ENCODE data around the gene PNPLA5.

The PNPLA5 gene

DNA sequence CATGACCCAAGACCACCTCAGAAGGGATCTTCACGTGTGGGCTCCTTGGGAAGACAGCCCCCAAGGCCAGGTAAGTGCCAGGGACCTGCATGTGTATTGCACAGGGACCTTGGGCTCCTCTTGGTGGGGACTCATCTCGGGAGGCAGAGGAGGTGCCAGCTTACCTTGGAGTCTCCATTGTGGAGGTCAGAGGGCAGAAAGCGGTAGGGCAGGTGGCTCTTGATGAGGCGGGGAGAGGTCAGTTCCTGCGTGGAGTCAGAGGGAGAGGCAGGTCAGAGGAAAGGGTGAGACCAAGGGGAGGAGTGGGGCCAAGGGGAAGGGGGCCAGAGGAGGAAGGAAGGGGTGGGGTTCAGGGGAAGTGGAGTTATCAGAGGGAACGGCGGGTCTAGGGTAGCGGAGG, 52.0 kb downstream of the PNPLA5 start:
- no peak for DNase-seq (ENCODE audit: low read depth in 3 of 3, low spot score in 1 of 3)

DNA sequence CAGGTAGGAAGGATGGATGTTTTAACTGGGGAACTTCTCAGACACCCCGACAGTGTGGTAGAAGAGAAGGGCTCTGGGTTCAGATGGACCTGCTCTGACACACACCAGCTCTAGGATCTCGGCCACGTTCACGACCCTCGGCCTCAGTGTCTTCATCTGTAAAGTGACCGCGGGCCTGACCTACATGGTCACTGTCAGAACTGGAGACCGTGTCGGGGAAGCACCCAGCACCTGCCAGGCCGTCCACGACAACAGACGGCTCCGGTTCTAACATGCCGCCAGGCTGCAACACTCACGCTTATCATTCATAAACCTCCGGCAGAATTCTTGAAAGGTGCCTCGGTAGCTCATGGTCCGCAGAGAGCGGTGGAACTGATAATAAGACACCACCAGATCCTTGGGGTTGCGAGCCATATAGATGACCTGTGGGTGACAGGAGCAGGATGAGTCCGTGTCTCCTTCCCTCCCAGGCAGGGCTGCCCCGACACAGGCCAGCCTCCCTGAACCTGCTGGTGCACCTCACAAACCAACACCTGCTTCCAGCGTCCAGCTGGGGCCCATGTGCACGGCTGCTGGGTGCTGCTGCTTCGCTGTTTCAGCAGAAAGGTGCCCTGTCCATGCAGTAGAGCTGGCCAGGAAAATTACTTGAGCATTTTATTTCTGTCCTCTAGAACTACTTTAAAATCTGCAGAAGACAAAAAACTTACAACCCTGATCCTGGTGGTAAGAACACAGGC, 53.1 kb downstream of the PNPLA5 start:
- DNase-seq (ENCODE audit: low read depth in 3 of 3, low spot score in 1 of 3): no peak

DNA sequence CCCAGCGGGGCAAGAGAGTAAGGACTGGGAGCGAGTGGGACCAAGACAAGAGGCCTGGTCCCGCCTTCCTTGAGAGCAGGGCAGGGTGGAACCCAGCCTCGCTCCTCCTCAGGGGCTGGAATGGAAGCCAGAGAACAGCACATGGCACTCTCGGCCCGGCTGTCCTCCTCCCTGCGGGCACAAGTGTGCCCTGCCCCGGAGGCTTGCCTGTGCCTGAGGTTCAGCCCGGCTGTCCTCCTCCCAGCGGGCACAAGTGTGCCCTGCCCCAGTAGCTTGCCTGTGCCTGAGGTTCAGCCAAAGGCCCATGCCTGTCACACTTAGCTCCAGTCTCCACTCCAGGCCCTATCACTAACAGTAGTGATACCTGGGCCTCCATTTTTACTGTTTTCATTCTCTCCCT, 53.7 kb downstream of the PNPLA5 start:
- no peak for DNase-seq (ENCODE audit: low read depth in 3 of 3, low spot score in 1 of 3)

DNA sequence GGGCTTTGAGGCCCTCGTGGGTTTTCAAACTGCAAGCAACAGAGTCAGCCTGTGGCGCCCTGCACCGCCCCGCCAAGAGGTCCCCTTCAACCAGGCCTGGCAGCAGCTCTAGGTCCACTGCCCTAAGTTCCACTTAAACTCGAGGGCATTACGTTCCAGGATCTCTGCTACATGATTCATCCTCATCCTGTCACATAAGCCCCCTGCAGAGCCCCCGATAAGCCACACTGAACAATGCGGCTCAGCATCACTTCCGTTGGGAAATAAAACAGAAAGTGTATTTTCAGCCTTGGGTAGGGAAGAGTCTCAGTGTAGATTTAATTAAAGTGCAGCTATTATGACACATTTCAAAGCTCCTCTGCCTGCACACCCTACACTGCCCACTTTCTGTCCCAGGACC, 54.1 kb downstream of the PNPLA5 start:
- no peak for DNase-seq (ENCODE audit: low read depth in 3 of 3, low spot score in 1 of 3)

DNA sequence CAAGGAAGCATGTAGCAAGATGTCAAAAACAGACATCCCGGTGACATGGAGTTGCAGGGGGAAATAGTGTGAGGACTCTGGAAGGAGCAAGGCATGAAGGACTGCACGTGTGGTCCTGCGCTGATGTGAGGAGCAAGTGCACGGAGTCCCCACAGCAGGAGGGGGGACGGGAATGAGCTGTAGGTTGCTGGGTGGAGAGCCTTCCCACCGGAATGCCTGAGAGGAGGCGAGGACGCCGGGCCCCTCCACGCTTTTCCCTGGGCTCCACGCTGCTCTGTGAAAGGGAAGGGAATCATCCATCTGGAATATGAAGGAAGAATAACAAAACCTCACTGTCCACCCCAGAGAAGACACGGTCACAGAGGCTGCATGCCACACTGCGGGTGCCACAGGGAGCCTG, 56.1 kb downstream of the PNPLA5 start:
- DNase-seq (ENCODE audit: low read depth in 3 of 3, low spot score in 1 of 3): no peak

DNA sequence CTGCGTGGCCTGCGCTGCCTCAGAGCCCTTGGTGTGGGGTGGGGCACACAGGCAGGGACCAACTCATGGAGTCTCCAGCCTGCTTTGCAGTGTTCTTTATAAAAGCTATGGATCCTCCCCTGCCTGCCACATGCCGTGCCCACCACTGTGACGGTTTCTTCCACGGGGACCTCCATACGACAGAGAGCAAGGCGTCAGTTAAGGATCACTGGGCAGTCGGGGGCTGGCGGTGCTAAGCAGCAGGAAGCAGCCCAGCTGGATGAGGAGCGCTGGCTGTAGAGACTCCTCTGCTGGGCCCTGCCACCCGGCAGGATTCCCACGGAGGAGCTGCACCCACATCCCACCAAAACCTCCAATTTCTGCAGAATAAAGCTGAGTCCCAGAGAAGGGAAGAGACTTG, 56.6 kb downstream of the PNPLA5 start:
- DNase-seq (ENCODE audit: low read depth in 3 of 3, low spot score in 1 of 3): no peak

DNA sequence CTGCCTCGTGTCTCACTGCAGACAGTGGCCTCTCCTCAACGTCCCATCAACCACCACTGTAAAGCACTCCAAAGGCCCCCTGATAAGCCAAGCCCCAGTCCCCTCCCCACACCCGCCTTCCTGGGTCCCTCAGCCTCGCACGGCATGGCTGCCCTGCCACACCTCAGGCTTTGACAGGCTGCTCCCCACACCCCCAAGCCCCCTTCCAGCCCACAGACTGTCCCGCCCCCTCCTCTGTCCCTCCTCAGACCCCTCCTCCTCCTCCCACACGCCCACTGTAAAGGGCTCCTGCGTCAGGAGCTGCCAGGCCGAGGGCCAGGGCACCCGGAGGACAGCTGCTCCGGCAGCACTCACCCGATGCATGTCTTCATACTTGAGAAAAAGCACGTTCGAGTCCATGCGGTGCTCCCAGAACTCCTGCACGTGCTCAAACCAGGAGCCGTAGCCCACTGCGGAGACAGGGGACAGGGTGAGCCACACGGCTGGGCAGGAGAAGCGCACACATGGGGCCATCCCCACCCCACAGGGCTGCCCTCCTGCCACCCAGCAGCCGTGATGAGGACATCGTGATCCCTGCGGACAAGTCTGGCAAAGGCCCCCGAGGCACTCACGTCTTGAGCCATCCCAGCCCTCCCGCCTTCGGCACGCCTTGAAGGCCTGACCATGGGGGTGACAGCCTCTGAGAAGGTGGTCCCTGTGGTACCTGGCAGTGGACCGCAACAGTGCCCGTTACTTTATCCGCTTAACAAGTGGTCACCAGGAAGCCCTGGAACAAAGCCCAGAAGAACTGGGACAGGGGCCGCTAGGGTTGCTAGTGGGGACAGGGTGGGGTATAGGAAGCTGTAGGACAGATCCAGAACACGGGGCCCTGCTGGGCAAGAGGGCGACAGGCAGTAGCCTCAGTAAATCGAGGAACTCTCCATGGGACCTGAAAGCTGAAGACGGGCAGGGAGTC, 58.2 kb downstream of the PNPLA5 start:
- no peak for DNase-seq (ENCODE audit: low read depth in 3 of 3, low spot score in 1 of 3)

DNA sequence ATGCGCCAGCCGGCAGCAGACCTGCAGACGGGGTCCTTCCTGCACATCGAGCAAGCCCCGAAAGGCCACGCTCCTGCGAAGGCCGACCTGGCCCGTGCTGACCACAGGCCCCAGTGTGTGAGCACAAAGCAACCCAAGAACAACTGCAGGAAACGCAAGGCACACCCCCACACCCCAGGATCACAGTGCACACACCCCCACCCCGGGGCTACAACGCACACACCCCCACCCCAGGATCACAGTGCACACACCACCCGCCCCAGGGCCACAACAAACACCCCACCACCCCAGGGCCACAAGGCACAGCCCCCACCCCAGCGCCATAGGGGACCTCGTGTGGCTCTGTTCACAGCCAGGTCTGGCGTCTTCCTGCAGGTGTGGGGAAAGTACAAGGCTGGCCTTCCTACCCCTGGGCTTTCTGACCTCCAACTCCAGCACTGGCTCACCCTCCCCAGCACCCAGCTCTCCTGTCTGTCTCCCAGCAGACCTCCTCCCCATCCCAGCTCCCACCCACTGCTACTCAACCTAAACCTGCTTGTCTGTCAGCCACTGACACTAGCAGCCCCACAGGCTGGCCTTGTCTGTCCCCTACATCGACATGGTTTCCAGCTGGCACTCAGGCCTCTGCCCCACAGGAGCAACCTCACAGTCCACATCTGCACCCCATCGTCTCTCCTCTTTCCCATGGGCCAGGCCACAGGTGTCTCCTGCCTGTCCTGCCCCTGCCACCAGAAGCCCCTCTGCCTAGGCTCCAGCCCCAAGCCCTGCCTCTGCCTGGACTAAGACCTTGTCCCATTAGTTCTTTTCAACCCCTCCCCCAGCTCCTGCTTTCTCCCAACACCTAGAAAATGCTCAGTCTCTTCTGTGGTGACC, 59.2 kb downstream of the PNPLA5 start:
- DNase-seq (ENCODE audit: low read depth in 3 of 3, low spot score in 1 of 3): no peak

DNA sequence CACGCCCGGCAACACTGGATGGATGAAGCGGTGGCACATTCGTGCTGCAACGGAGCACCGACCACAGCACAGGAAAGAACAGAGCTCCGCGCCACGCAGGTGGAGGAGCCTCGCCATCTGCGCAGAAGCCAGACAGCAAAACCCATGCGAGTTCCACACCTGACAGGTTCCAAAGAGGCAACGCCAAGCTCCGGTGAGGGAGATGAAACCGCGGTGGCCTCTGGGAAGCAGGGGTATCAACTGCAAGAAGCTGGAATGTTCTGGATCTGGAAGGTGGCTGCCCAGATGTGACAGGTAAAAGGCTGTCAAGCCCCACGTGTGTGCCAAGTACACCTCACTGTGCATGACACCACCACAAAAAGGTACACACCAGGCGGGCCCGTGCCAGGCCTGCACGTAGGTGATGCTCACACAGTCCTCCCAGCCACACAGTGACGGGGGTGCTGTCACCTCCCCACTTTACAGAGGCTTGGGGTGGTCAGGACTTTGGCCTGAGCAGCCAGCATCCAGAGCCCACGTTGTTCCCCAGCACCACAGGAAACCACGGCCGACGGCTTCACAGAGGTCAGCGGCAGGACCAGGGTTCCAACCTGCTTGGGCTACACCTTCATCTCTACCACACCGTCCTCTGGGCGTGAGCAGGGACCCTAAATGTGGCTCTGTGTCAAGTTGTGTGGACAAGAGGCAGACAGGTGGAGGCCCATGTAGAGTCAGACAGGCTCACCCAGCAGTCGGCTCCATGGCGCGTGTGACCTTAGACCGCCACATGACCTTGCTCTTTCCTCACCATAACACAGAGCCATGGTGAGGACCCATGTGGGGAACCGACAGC, 60.0 kb downstream of the PNPLA5 start:
- DNase-seq (ENCODE audit: low read depth in 3 of 3, low spot score in 1 of 3): no peak

DNA sequence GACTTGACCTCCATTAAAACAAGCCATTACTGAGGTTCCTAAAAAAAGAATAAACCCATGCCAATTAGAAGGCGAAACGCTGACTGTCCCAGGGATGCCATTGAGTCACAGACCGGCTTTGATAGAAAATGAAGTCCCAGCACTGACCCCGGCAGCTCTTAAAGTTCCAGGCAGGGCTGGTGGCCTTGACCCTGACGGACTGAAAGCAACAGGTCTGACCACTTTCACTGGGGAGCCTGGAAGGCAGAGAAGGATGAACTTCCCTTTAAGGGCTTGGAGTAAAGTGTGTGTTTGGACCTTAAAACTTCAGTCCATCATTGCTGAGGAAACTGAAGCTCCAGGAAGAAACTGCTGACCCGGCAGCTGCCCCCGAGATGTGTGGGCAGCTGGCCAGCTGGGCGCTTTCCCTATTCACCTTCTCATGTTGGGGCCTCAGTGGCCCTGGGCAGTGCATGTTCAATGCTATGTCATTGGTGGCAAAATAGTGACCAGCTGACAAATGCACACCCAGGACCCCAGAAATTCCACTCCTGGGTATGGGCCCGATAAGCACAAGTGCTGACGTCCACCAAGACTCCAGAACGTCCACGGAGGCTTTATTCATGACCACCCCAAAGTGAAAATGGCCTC, 60.8 kb downstream of the PNPLA5 start:
- no peak for DNase-seq (ENCODE audit: low read depth in 3 of 3, low spot score in 1 of 3)

DNA sequence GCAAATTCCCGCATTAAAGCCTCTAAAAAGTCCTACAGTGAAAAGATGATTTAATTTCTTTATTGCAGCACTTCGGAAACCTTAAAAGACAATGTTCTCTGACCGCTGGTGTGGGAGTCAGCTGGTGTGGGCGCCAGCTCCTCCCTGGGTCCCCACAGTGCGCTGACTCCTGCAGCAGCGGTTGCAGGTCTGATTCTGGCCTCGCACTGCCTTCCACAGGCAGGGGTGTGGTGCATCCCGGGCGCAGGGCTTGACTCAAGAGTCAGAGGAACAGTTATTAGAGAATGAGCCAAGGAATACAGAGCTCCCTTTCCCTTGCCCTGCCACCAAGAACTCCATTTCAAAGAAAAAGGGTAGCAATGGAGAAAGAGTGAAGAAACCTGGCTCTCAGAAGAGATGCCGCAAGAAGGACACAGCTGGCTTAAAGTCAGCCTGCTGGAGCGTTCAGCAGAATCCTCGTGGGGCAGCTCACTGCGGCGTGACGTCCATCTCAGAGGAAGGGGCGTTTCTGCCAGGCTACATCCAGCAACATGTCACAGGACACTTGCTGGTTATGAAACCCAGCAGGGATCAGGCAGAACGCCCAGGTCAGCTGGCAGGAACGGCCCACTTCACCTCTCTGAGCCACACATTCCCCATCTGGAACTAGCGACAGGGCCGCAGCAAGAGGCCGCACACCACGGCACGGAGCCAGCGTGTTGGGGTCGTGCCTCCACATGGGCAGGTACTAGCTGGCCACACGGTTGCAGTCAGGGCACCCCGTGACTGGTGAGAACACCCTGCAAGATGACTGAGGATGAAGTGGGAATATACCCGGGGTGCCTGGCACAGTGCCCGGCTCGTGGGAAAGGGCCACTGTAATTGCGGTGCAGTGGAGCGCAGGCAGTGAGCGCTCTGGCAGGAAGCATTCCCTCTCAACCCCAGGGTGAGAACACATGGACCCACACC, 61.6 kb downstream of the PNPLA5 start:
- DNase-seq (ENCODE audit: low read depth in 3 of 3, low spot score in 1 of 3): no peak

Data from stimulated activated CD4-positive, alpha-beta T cell treated with anti-CD3 and anti-CD28 coated beads, TNF-alpha, amount 100 ng/mL, for 1 hour (primary cell).